HUES64 (cell line): ENCODE results near the gene TRPC4AP.

ENCODE experiments used
- H3K27ac ChIP-seq: 2 replicates; pipeline ENCODE4 v1.7.0; 2013; ENCODE audit warnings: low read depth, low read length, inconsistent platforms
- H3K27me3 ChIP-seq: 2 replicates; pipeline ENCODE4 v1.6.1; 2013; ENCODE audit warnings: mild to moderate bottlenecking, low read length; ENCODE audit not compliant: insufficient read depth
- H3K36me3 ChIP-seq: 2 replicates; pipeline ENCODE4 v1.6.1; 2013; ENCODE audit warnings: mild to moderate bottlenecking, low read length; ENCODE audit not compliant: insufficient read depth
- H3K4me1 ChIP-seq: 2 replicates; pipeline ENCODE4 v1.6.1; 2013; ENCODE audit warnings: mild to moderate bottlenecking, low read length, moderate library complexity; ENCODE audit not compliant: insufficient read depth
- H3K4me3 ChIP-seq: 2 replicates; pipeline ENCODE4 v1.5.1; 2013; ENCODE audit warnings: mild to moderate bottlenecking, low read length, moderate library complexity
- H3K9ac ChIP-seq: 2 replicates; pipeline ENCODE4 v1.6.1; 2013; ENCODE audit warnings: mild to moderate bottlenecking, low read depth, low read length
- H3K9me3 ChIP-seq: 2 replicates; pipeline ENCODE4 v1.6.1; 2013; ENCODE audit warnings: low read depth, low read length; ENCODE audit not compliant: insufficient read depth
- WGBS: fragments of 150-250, 120-280 bp; methylation state at CpG from one replicate; pipeline ENCODE4 v1.1.7; 2013; ENCODE audit warnings: missing lambda C conversion rate; 5-methylcytosine and 5-hydroxymethylcytosine counted together

The TRPC4AP gene

GRCh38 chr20:35004051-35004725 is 88.4 kb downstream of the TRPC4AP start:
- Histone ChIP-seq H3K36me3 (peaks cover 96% of the 10 kb centered on the region), H3K9ac (no peak overlapping the region), H3K27me3 (no peaks in the 10 kb centered on the region), H3K4me1 (no peaks in the 10 kb centered on the region), H3K9me3 (no peaks in the 10 kb centered on the region), H3K27ac (no peak overlapping the region), H3K4me3 (no peak overlapping the region)
- 93% methylated on average over 18 of the region's 18 CpGs for WGBS

GRCh38 chr20:35003211-35004031 is 89.2 kb downstream of the TRPC4AP start:
- Histone ChIP-seq H3K9ac (no peak overlapping the region), H3K4me3 (no peak overlapping the region), H3K36me3 (peaks cover 91% of the 10 kb centered on the region), H3K27me3 (no peaks in the 10 kb centered on the region), H3K4me1 (no peaks in the 10 kb centered on the region), H3K27ac (no peak overlapping the region), H3K9me3 (no peaks in the 10 kb centered on the region)
- WGBS, result 96% methylated on average over 25 of the region's 25 CpGs

- no peaks in the 10 kb centered on the region for H3K4me1 ChIP-seq
- no peak overlapping the region for H3K9ac ChIP-seq
- peaks cover 83% of the 10 kb centered on the region for H3K36me3 ChIP-seq
- H3K27ac ChIP-seq, result no peak overlapping the region
- H3K27me3 ChIP-seq, result no peaks in the 10 kb centered on the region
- no peaks in the 10 kb centered on the region for H3K9me3 ChIP-seq
- 88% methylated on average over 10 of the region's 10 CpGs for WGBS
- no peak overlapping the region for H3K4me3 ChIP-seq
Measured at GRCh38 chr20:35002426-35003210, 90.0 kb downstream of the TRPC4AP start.

GRCh38 chr20:35001596-35002362 is 90.8 kb downstream of the TRPC4AP start:
- Histone ChIP-seq H3K9ac (no peak overlapping the region), H3K36me3 (peaks cover 75% of the 10 kb centered on the region), H3K27ac (no peak overlapping the region), H3K27me3 (no peaks in the 10 kb centered on the region), H3K4me3 (no peak overlapping the region), H3K4me1 (no peaks in the 10 kb centered on the region), H3K9me3 (no peaks in the 10 kb centered on the region)
- 93% methylated on average over 15 of the region's 15 CpGs for WGBS

- peaks cover 68% of the 10 kb centered on the region for H3K36me3 ChIP-seq
- WGBS, result 95% methylated on average over 28 of the region's 28 CpGs
- no peak overlapping the region for H3K9ac ChIP-seq
- H3K27ac ChIP-seq, result no peak overlapping the region
- H3K27me3 ChIP-seq, result no peaks in the 10 kb centered on the region
- H3K4me1 ChIP-seq, result no peaks in the 10 kb centered on the region
- no peak overlapping the region for H3K4me3 ChIP-seq
- H3K9me3 ChIP-seq, result no peaks in the 10 kb centered on the region
Measured at GRCh38 chr20:35000922-35001595, 91.5 kb downstream of the TRPC4AP start.

- Histone ChIP-seq H3K27ac (no peak overlapping the region), H3K4me1 (no peaks in the 10 kb centered on the region), H3K9ac (no peak overlapping the region), H3K4me3 (no peak overlapping the region), H3K36me3 (peaks cover 67% of the 10 kb centered on the region), H3K9me3 (no peaks in the 10 kb centered on the region), H3K27me3 (no peaks in the 10 kb centered on the region)
- WGBS, result 95% methylated on average over 28 of the region's 28 CpGs
Measured at GRCh38 chr20:35000311-35000921, 92.2 kb downstream of the TRPC4AP start.

GRCh38 chr20:34999782-35000181 is 92.8 kb downstream of the TRPC4AP start:
- no peak overlapping the region for H3K9ac ChIP-seq
- H3K27ac ChIP-seq, result no peak overlapping the region
- WGBS, result 93% methylated on average over 10 of the region's 10 CpGs
- no peaks in the 10 kb centered on the region for H3K9me3 ChIP-seq
- no peak overlapping the region for H3K4me3 ChIP-seq
- H3K36me3 ChIP-seq, result peaks cover 61% of the 10 kb centered on the region
- no peaks in the 10 kb centered on the region for H3K4me1 ChIP-seq
- H3K27me3 ChIP-seq, result no peaks in the 10 kb centered on the region

GRCh38 chr20:34999021-34999451 is 93.6 kb downstream of the TRPC4AP start:
- no peaks in the 10 kb centered on the region for H3K9me3 ChIP-seq
- H3K27me3 ChIP-seq, result no peaks in the 10 kb centered on the region
- WGBS, result 95% methylated on average over 25 of the region's 25 CpGs
- H3K4me3 ChIP-seq, result no peak overlapping the region
- peaks cover 53% of the 10 kb centered on the region for H3K36me3 ChIP-seq
- H3K4me1 ChIP-seq, result no peaks in the 10 kb centered on the region
- no peak overlapping the region for H3K27ac ChIP-seq
- H3K9ac ChIP-seq, result no peak overlapping the region

- Histone ChIP-seq H3K9ac (no peak overlapping the region), H3K4me3 (no peak overlapping the region), H3K27ac (no peak overlapping the region), H3K27me3 (no peaks in the 10 kb centered on the region), H3K4me1 (no peaks in the 10 kb centered on the region), H3K36me3 (peaks cover 51% of the 10 kb centered on the region), H3K9me3 (no peaks in the 10 kb centered on the region)
- WGBS, result 92% methylated on average over 28 of the region's 28 CpGs
Measured at GRCh38 chr20:34998331-34998950, 94.2 kb downstream of the TRPC4AP start.

GRCh38 chr20:34997774-34998173 is 94.8 kb downstream of the TRPC4AP start:
- no peaks in the 10 kb centered on the region for H3K27me3 ChIP-seq
- no peak overlapping the region for H3K27ac ChIP-seq
- 95% methylated on average over 2 of the region's 2 CpGs for WGBS
- no peaks in the 10 kb centered on the region for H3K4me1 ChIP-seq
- peaks cover 44% of the 10 kb centered on the region for H3K36me3 ChIP-seq
- no peak overlapping the region for H3K9ac ChIP-seq
- no peaks in the 10 kb centered on the region for H3K9me3 ChIP-seq
- H3K4me3 ChIP-seq, result no peak overlapping the region
